Measurements from ENCODE around the gene UNC13D. TPM values are rescaled to one million over a fixed set of nuclear protein-coding genes. Genes with fewer than 3 reads are reported as not detected.

UNC13D gene
- total and polyA plus RNA-seq, 2 of the 4 experiments (the other 2 are of a cell fraction): under 0.01 to 0.31 TPM

- Histone ChIP-seq H3K27me3 (ENCODE audit: control insufficient read depth, insufficient read depth, low read length) (no peaks in the 10 kb centered on the region), H4K5ac (ENCODE audit: low read depth, low read length) (no peak overlapping the region), H3K36me3 (ENCODE audit: control insufficient read depth, insufficient read depth, low read length) (peaks cover 59% of the 10 kb centered on the region), H3K4ac (ENCODE audit: low read depth, low read length) (no peak overlapping the region), H2AFZ (replicated peaks; ENCODE audit: low read length, poor library complexity) (peak overlapping the region; percentile 6), H3K9ac (ENCODE audit: low read depth, low read length) (no peak overlapping the region), H3K4me1 (ENCODE audit: control insufficient read depth, insufficient read depth, low read length) (peaks cover 7% of the 10 kb centered on the region), H2BK20ac (ENCODE audit: low read depth, low read length) (no peak overlapping the region), H3K79me1 (ENCODE audit: low read depth in 1 of 2, low read length in 2 of 2) (peaks cover 7 to 33% of the 10 kb centered on the region in 2 experiments), H2AK5ac (ENCODE audit: low read depth, low read length) (no peak overlapping the region), H2BK120ac (ENCODE audit: low read depth, low read length) (no peak overlapping the region), H3K18ac (ENCODE audit: low read depth, low read length) (no peak overlapping the region), H3K27ac (ENCODE audit: insufficient read depth, low read length) (no peak overlapping the region), H3K9me1 (ENCODE audit: insufficient read depth, low read length) (peaks cover 18% of the 10 kb centered on the region; the same call in 1 of the 2 replicates), H2BK5ac (ENCODE audit: low read depth, low read length, poor library complexity, severe bottlenecking) (no peak overlapping the region), H3K14ac (replicated peaks; ENCODE audit: low read depth, low read length) (no peak overlapping the region), H4K91ac (ENCODE audit: insufficient read depth, low read depth, low read length) (no peak overlapping the region), H4K8ac (ENCODE audit: low read depth in 2 of 2, low read length in 2 of 2) (no peak overlapping the region), H4K20me1 (ENCODE audit: insufficient read depth, low read length) (peaks cover 14% of the 10 kb centered on the region; the same call in 1 of the 2 replicates), H3K4me2 (ENCODE audit: low read depth, low read length) (no peak overlapping the region), H3K56ac (ENCODE audit: extremely low read depth, insufficient read depth, low read length) (no peak overlapping the region), H3K9me3 (ENCODE audit: control insufficient read depth, insufficient read depth, low read length) (no peaks in the 10 kb centered on the region), H2BK15ac (ENCODE audit: low read depth, low read length) (no peak overlapping the region), H3K23ac (ENCODE audit: low read depth, low read length) (no peak overlapping the region), H2AK9ac (replicated peaks; ENCODE audit: low read depth, low read length, poor library complexity) (no peak overlapping the region), H3K4me3 (ENCODE audit: insufficient read depth, low read depth, low read length) (no peak overlapping the region)
- ChIA-PET POLR2A (ENCODE audit: unreplicated experiment) (interaction anchor here (0.5 to 1.1 kb wide), 2 partner anchors 33 kb away, joined by 3 to 4 read pairs; a partner anchor contains a TSS), CTCF (no interaction called here)
- no peak for DNase-seq
- BruUV-seq (replicated peaks): no TSS peak
- intact Hi-C loops (cut with micrococcal nuclease) (no loop called here), dilution Hi-C loops (cut with HindIII; ENCODE audit: low sequenced_read_pairs, unreplicated experiment) (no loop called here), in situ Hi-C loops (cut with MboI; ENCODE audit: low sequenced_read_pairs) (no loop called here)
- TF ChIP-seq SMC3 (IDR thresholded peaks at IDR 0.05; ENCODE audit: low read depth, low read length): no peak
- no peak for TF ChIP-seq MAFK (IDR thresholded peaks at IDR 0.05; ENCODE audit: low read depth, low read length)
- no peak for TF ChIP-seq POLR2A (IDR thresholded peaks at IDR 0.05; ENCODE audit: low read depth, low read length)
- no peak for TF ChIP-seq RCOR1 (IDR thresholded peaks at IDR 0.05; ENCODE audit: insufficient replicate concordance, low read length)
- TF ChIP-seq ELK1 (IDR thresholded peaks at IDR 0.05; ENCODE audit: borderline replicate concordance, low read depth, low read length): no peak
- no peak for TF ChIP-seq NFE2L2 (IDR thresholded peaks at IDR 0.05; ENCODE audit: low read depth, low read length)
- no peak for TF ChIP-seq BHLHE40 (IDR thresholded peaks at IDR 0.05; ENCODE audit: low read depth, low read length)
- no peak for ATAC-seq (ENCODE audit: low read depth)
- WGBS, 2 experiments (ENCODE audit: extremely low coverage in 2 of 2, insufficient read length in 1 of 2): 91% methylated on average over 4 of the region's 24 CpGs; no CpG with 5 or more reads in 1 of the 2 experiments
Measured at GRCh38 chr17:75813081-75814020, 30.9 kb downstream of the UNC13D start.

All from IMR-90 (cell line).